IMR-90 (cell line): Measurements from ENCODE around the gene CEMP1. TPM values are rescaled to one million over a fixed set of nuclear protein-coding genes. Genes with fewer than 3 reads are reported as not detected.

Source experiments
- ATAC-seq: fragments of 200-7000 bp; cut with Tn5 transposase; 2 replicates; pipeline ENCODE4 v1.9.1; 2020; ENCODE audit warnings: low read depth, mild to moderate bottlenecking, moderate library complexity
- BruUV-seq: library from RNA; stranded (reverse); fragments of 400-500 nt; replicated peaks from 2 replicates; lab custom pipeline; 2021; lab: Mats Ljungman, UMichigan
- CTCF ChIA-PET: fragments of 300-600 bp; formaldehyde crosslinking; extraction: SDS; loops from one replicate; lab custom pipeline; 2021; ENCODE audit warnings: antibody characterized with exemption; lab: Yijun Ruan, JAX
- POLR2A ChIA-PET: fragments of 300-600 bp; sonication (Branson Sonifier 250); formaldehyde crosslinking; loops from one replicate; lab custom pipeline; 2022; ENCODE audit warnings: antibody characterized with exemption; ENCODE audit not compliant: unreplicated experiment; lab: Charles Lee
- DNase-seq: peaks from one replicate; pipeline ENCODE4 v3.0.0; 2013
- H2AFZ ChIP-seq: replicated peaks from 2 replicates; pipeline ENCODE3; 2013; ENCODE audit warnings: low read length, mild to moderate bottlenecking; ENCODE audit not compliant: poor library complexity
- H2AK5ac ChIP-seq: 2 replicates; pipeline ENCODE4 v1.6.1; 2013; ENCODE audit warnings: low read depth, low read length, inconsistent platforms
- H2AK9ac ChIP-seq: replicated peaks from 2 replicates; pipeline ENCODE3; 2013; ENCODE audit warnings: mild to moderate bottlenecking, low read depth, low read length, moderate library complexity; ENCODE audit not compliant: poor library complexity
- H2BK120ac ChIP-seq: 2 replicates; pipeline ENCODE4 v1.6.1; 2013; ENCODE audit warnings: low read depth, low read length, inconsistent platforms
- H2BK15ac ChIP-seq: 3 replicates; pipeline ENCODE4 v1.6.1; 2013; ENCODE audit warnings: low read depth, low read length, inconsistent platforms
- H2BK20ac ChIP-seq: 2 replicates; pipeline ENCODE4 v1.6.1; 2013; ENCODE audit warnings: low read depth, mild to moderate bottlenecking, inconsistent platforms, low read length, moderate library complexity
- H2BK5ac ChIP-seq: 2 replicates; pipeline ENCODE4 v1.6.1; 2013; ENCODE audit warnings: mild to moderate bottlenecking, low read depth, low read length, inconsistent platforms; ENCODE audit not compliant: poor library complexity, severe bottlenecking
- H3K14ac ChIP-seq: replicated peaks from 2 replicates; pipeline ENCODE4 v1.6.1; 2013; ENCODE audit warnings: low read depth, low read length, inconsistent platforms
- H3K18ac ChIP-seq: 2 replicates; pipeline ENCODE4 v1.6.1; 2013; ENCODE audit warnings: low read depth, low read length, control low read depth
- H3K23ac ChIP-seq: 2 replicates; pipeline ENCODE4 v1.6.1; 2013; ENCODE audit warnings: low read depth, low read length, inconsistent platforms
- H3K27ac ChIP-seq: 2 replicates; pipeline ENCODE4 v1.5.1; 2013; ENCODE audit warnings: mild to moderate bottlenecking, control low read depth, low read length; ENCODE audit not compliant: insufficient read depth
- H3K27me3 ChIP-seq: 2 replicates; pipeline ENCODE4 v1.6.1; 2013; ENCODE audit warnings: low read length; ENCODE audit not compliant: control insufficient read depth, insufficient read depth
- H3K36me3 ChIP-seq: 2 replicates; pipeline ENCODE4 v1.6.1; 2013; ENCODE audit warnings: low read length, mixed read lengths; ENCODE audit not compliant: control insufficient read depth, insufficient read depth
- H3K4ac ChIP-seq: 2 replicates; pipeline ENCODE4 v1.6.1; 2013; ENCODE audit warnings: low read depth, low read length, inconsistent platforms
- H3K4me1 ChIP-seq: 2 replicates; pipeline ENCODE4 v1.6.1; 2013; ENCODE audit warnings: low read length, mixed read lengths; ENCODE audit not compliant: control insufficient read depth, insufficient read depth
- H3K4me2 ChIP-seq: 2 replicates; pipeline ENCODE4 v1.6.1; 2013; ENCODE audit warnings: low read depth, mild to moderate bottlenecking, control low read depth, low read length, moderate library complexity
- H3K4me3 ChIP-seq: 2 replicates; pipeline ENCODE4 v1.5.1; 2013; ENCODE audit warnings: low read depth, mild to moderate bottlenecking, control low read depth, low read length, moderate library complexity; ENCODE audit not compliant: insufficient read depth
- H3K56ac ChIP-seq: 2 replicates; pipeline ENCODE4 v1.6.1; 2013; ENCODE audit warnings: low read length, inconsistent platforms; ENCODE audit not compliant: insufficient read depth; ENCODE audit errors: extremely low read depth
- H3K79me1 ChIP-seq, 2 experiments: 2 replicates each; pipeline ENCODE4 v1.6.1; 2013; ENCODE audit warnings: low read length in 2 of 2, inconsistent platforms in 1 of 2, low read depth in 1 of 2
- H3K9ac ChIP-seq: 2 replicates; pipeline ENCODE4 v1.6.1; 2013; ENCODE audit warnings: low read depth, low read length, control low read depth
- H3K9me1 ChIP-seq: 2 replicates; pipeline ENCODE4 v1.6.1; 2013; ENCODE audit warnings: low read length, inconsistent platforms; ENCODE audit not compliant: insufficient read depth
- H3K9me3 ChIP-seq: 2 replicates; pipeline ENCODE4 v1.6.1; 2013; ENCODE audit warnings: low read length; ENCODE audit not compliant: control insufficient read depth, insufficient read depth
- H4K20me1 ChIP-seq: 2 replicates; pipeline ENCODE4 v1.6.1; 2013; ENCODE audit warnings: low read length, inconsistent platforms; ENCODE audit not compliant: insufficient read depth
- H4K5ac ChIP-seq: 2 replicates; pipeline ENCODE4 v1.6.1; 2013; ENCODE audit warnings: mild to moderate bottlenecking, low read depth, low read length, control low read depth
- H4K8ac ChIP-seq, 2 experiments: 2 replicates each; pipeline ENCODE4 v1.6.1; 2013; ENCODE audit warnings: low read depth in 2 of 2, low read length in 2 of 2, control low read depth in 1 of 2, inconsistent platforms in 1 of 2
- H4K91ac ChIP-seq: 2 replicates; pipeline ENCODE4 v1.6.1; 2013; ENCODE audit warnings: low read depth, low read length, inconsistent platforms; ENCODE audit not compliant: insufficient read depth
- BHLHE40 ChIP-seq: fragments of 150-350 bp; IDR thresholded peaks from 2 replicates; pipeline ENCODE4 v1.6.1; 2016; ENCODE audit warnings: mild to moderate bottlenecking, low read depth, low read length
- CEBPB ChIP-seq: IDR thresholded peaks from 2 replicates; pipeline ENCODE4 v1.6.1; 2012; ENCODE audit warnings: low read depth, low read length, improper control_type of control experiment
- CHD1 ChIP-seq: IDR thresholded peaks from 2 replicates; pipeline ENCODE4 v1.6.1; 2012; ENCODE audit warnings: low read depth, low read length, improper control_type of control experiment
- FOS ChIP-seq: fragments of 150-350 bp; IDR thresholded peaks from 2 replicates; pipeline ENCODE4 v1.6.1; 2016; ENCODE audit warnings: low read depth, low read length
- MAFK ChIP-seq: IDR thresholded peaks from 2 replicates; pipeline ENCODE4 v1.6.1; 2012; ENCODE audit warnings: low read depth, low read length, improper control_type of control experiment
- MAZ ChIP-seq: IDR thresholded peaks from 2 replicates; pipeline ENCODE4 v1.6.1; 2012; ENCODE audit warnings: low read depth, mild to moderate bottlenecking, low read length, improper control_type of control experiment, moderate library complexity, borderline replicate concordance
- MXI1 ChIP-seq: IDR thresholded peaks from 2 replicates; pipeline ENCODE4 v1.6.1; 2012; ENCODE audit warnings: low read depth, mild to moderate bottlenecking, low read length, moderate library complexity, borderline replicate concordance
- NFE2L2 ChIP-seq: fragments of 150-350 bp; IDR thresholded peaks from 2 replicates; pipeline ENCODE4 v1.6.1; 2016; ENCODE audit warnings: low read depth, mild to moderate bottlenecking, low read length
- POLR2A ChIP-seq: IDR thresholded peaks from 2 replicates; pipeline ENCODE4 v1.6.1; 2012; ENCODE audit warnings: mild to moderate bottlenecking, low read depth, low read length
- RAD21 ChIP-seq: IDR thresholded peaks from 2 replicates; pipeline ENCODE4 v1.6.1; 2012; ENCODE audit warnings: low read length, improper control_type of control experiment
- RCOR1 ChIP-seq: IDR thresholded peaks from 2 replicates; pipeline ENCODE4 v1.6.1; 2012; ENCODE audit warnings: mild to moderate bottlenecking, low read length, improper control_type of control experiment; ENCODE audit not compliant: insufficient replicate concordance
- RFX5 ChIP-seq: IDR thresholded peaks from 2 replicates; pipeline ENCODE4 v1.8.0; 2012; ENCODE audit warnings: low read depth, mild to moderate bottlenecking, low read length, moderate library complexity
- SMC3 ChIP-seq: fragments of 150-350 bp; IDR thresholded peaks from 2 replicates; pipeline ENCODE4 v1.6.1; 2016; ENCODE audit warnings: low read depth, mild to moderate bottlenecking, antibody characterized with exemption, low read length, moderate library complexity
- WGBS, 2 experiments: methylation state at CpG; one replicate each; pipeline versions ENCODE4 v1.1.5 to v1.1.7; 2013; ENCODE audit warnings: missing lambda C conversion rate in 2 of 2; ENCODE audit not compliant: insufficient read length in 1 of 2; ENCODE audit errors: extremely low coverage in 2 of 2; 5-methylcytosine and 5-hydroxymethylcytosine counted together
- dilution Hi-C: fragments of 300-500 bp; cut with HindIII; formaldehyde crosslinking; loops from one replicate; pipeline ENCODE4 v1.14.3; 2018; ENCODE audit warnings: low sequenced_read_pairs; ENCODE audit not compliant: unreplicated experiment
- in situ Hi-C: fragments of 300-500 bp; cut with MboI; formaldehyde crosslinking; loops from 3 replicates; pipeline ENCODE4 v1.14.3; 2019; ENCODE audit warnings: low sequenced_read_pairs, inconsistent platforms, mixed read lengths
- intact Hi-C: fragments of 100-400 bp; cut with micrococcal nuclease; formaldehyde crosslinking; loops from 2 replicates; pipeline ENCODE4 v1.10.0; 2022
- polyA plus RNA-seq, 3 experiments: library from polyadenylated mRNA; depleted of rRNA; stranded (reverse); fragments of >200 nt; gene quantifications; 2 replicates each; pipeline ENCODE4 v1.2.3, GENCODE V29; 2012; ENCODE audit warnings: low replicate concordance in 1 of 3
- total RNA-seq: library from RNA; depleted of rRNA; stranded (reverse); fragments of >200 nt; gene quantifications from 2 replicates; pipeline ENCODE4 v1.2.3, GENCODE V29; 2012
- TF ChIP-seq, protein P1 (sequence below): fragments of 150-350 bp; IDR thresholded peaks from 2 replicates; pipeline ENCODE4 v1.6.1; 2017; ENCODE audit warnings: mild to moderate bottlenecking, antibody characterized with exemption, low read length, low read depth
- TF ChIP-seq, protein P2 (sequence below): fragments of 150-350 bp; IDR thresholded peaks from 2 replicates; pipeline ENCODE4 v1.6.1; 2016; ENCODE audit warnings: low read depth, mild to moderate bottlenecking, low read length, moderate library complexity, borderline replicate concordance

CEMP1 gene
- total and polyA plus RNA-seq, 2 of the 4 experiments (the other 2 are of a cell fraction) = not detected

DNA sequence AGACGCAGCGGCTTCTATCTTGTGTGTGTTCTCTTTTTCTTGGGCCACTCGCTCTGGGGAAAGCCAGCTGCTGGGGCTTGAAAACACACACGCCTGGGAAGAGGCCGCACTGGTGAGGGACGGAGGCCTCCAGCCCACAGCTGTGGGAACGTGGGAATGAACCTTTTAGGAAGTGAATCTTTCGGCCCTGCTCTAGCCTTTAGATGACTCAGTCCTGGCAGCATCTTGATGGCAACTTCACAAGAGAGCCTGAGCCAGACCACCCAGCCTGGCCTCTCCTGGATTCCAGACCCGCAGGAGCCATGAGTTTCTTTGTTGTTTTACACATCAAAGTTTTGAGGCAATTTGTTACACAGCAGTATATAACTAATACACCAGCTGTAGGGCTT is 4.4 kb upstream of the CEMP1 start:
- peak overlapping the region; percentile 46 for H2BK120ac ChIP-seq
- ChIA-PET CTCF (interaction anchor here (0.6 kb wide), 1 partner anchor 32 kb away, joined by 3 read pairs; no protein-coding TSS in a partner anchor), POLR2A (interaction anchor here (0.6 kb wide), 1 partner anchor 9 kb away, joined by 6 read pairs; no protein-coding TSS in a partner anchor)
- H3K4ac ChIP-seq = peak overlapping the region; percentile 83
- H3K27ac ChIP-seq = peak overlapping the region; percentile 65; the same call in 1 of the 2 replicates
- no peaks in the 10 kb centered on the region for H3K27me3 ChIP-seq
- dilution Hi-C loops = no loop called here
- H3K18ac ChIP-seq = peak overlapping the region; percentile 10; the same call in 1 of the 2 replicates
- ATAC-seq = no peak
- no peak overlapping the region for H3K9ac ChIP-seq
- intact Hi-C loops = no loop called here
- peak overlapping the region; percentile 49; the same call in 1 of the 2 replicates for H2BK20ac ChIP-seq
- peak overlapping the region; percentile 16 for H3K23ac ChIP-seq
- in situ Hi-C loops = no loop called here
- peak overlapping the region; percentile 66 for H2BK5ac ChIP-seq
- peak overlapping the region; percentile 85 for H2AK9ac ChIP-seq
- H2AFZ ChIP-seq = peak overlapping the region; percentile 71
- no peak overlapping the region for H3K56ac ChIP-seq
- no TSS peak for BruUV-seq
- peak overlapping the region; percentile 78; the same call in 1 of the 2 replicates for H3K14ac ChIP-seq
- peaks cover 21% of the 10 kb centered on the region for H4K20me1 ChIP-seq
- DNase-seq = peak; percentile 93
- 18% methylated on average over 2 of the region's 9 CpGs; no CpG with 5 or more reads in 1 of the 2 experiments for WGBS, 2 experiments
- no peak overlapping the region for H3K4me3 ChIP-seq
- peak overlapping the region; percentile 48 for H4K91ac ChIP-seq
- peaks cover 18% of the 10 kb centered on the region for H3K9me1 ChIP-seq
- peaks cover 2% of the 10 kb centered on the region; the same call in 1 of the 2 replicates for H3K36me3 ChIP-seq
- peak overlapping the region; percentile 39 to 64; a peak in 3 of 4 replicates for H4K8ac ChIP-seq
- H3K79me1 ChIP-seq = peaks cover 0 to 30% of the 10 kb centered on the region in 2 experiments; a peak in 3 of 4 replicates
- H3K9me3 ChIP-seq = no peaks in the 10 kb centered on the region
- H3K4me2 ChIP-seq = 0 out of 2 replicates have a peak overlapping the region, but pooled peaks have one; percentile 22
- H4K5ac ChIP-seq = peak overlapping the region; percentile 55
- H3K4me1 ChIP-seq = peaks cover 21% of the 10 kb centered on the region
- no peak overlapping the region; the same call in 2 of the 3 replicates for H2BK15ac ChIP-seq
- peak overlapping the region; percentile 94; the same call in 1 of the 2 replicates for H2AK5ac ChIP-seq
- TF ChIP-seq, protein P1, sequence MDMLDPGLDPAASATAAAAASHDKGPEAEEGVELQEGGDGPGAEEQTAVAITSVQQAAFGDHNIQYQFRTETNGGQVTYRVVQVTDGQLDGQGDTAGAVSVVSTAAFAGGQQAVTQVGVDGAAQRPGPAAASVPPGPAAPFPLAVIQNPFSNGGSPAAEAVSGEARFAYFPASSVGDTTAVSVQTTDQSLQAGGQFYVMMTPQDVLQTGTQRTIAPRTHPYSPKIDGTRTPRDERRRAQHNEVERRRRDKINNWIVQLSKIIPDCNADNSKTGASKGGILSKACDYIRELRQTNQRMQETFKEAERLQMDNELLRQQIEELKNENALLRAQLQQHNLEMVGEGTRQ = no peak
- TF ChIP-seq, protein P2, sequence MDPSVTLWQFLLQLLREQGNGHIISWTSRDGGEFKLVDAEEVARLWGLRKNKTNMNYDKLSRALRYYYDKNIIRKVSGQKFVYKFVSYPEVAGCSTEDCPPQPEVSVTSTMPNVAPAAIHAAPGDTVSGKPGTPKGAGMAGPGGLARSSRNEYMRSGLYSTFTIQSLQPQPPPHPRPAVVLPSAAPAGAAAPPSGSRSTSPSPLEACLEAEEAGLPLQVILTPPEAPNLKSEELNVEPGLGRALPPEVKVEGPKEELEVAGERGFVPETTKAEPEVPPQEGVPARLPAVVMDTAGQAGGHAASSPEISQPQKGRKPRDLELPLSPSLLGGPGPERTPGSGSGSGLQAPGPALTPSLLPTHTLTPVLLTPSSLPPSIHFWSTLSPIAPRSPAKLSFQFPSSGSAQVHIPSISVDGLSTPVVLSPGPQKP = no peak
- TF ChIP-seq BHLHE40 = no peak
- no peak for TF ChIP-seq RFX5
- no peak; the same call in 1 of the 2 replicates for TF ChIP-seq POLR2A
- TF ChIP-seq SMC3 = no peak
- TF ChIP-seq MAFK = no peak
- TF ChIP-seq RCOR1 = no peak
- TF ChIP-seq RAD21 = no peak
- TF ChIP-seq FOS = no peak
- TF ChIP-seq MXI1 = no peak
- no peak for TF ChIP-seq NFE2L2
- no peak for TF ChIP-seq MAZ
- no peak for TF ChIP-seq CEBPB
- no peak for TF ChIP-seq CHD1
